CD14-positive monocyte (primary cell): ENCODE data around the gene KBTBD12. TPM values are rescaled to one million over a fixed set of nuclear protein-coding genes. Genes with fewer than 3 reads are reported as not detected.

ENCODE experiments used
- DNase-seq, 3 donors: peaks; one replicate each; pipeline ENCODE4 v3.0.0-alpha.2; 2011 to 2022
- H2AFZ ChIP-seq: 2 replicates; pipeline ENCODE4 v1.6.0; 2012; ENCODE audit warnings: mild to moderate bottlenecking, low read depth, low read length, inconsistent platforms; ENCODE audit not compliant: insufficient read depth, poor library complexity, severe bottlenecking
- H3K27ac ChIP-seq, 2 donors: 1 replicate in 1 of 2; 2 replicates in 1 of 2; pipeline ENCODE4 v1.5.1; 2012 to 2013; ENCODE audit warnings: low read length in 2 of 2, control low read depth in 1 of 2, inconsistent platforms in 1 of 2, low read depth in 1 of 2, mild to moderate bottlenecking in 1 of 2
- H3K27me3 ChIP-seq, 2 donors: one replicate each; pipeline versions ENCODE4 v1.6.0 to v1.6.1; 2011 to 2013; ENCODE audit warnings: low read length in 2 of 2; ENCODE audit not compliant: control insufficient read depth in 2 of 2, insufficient read depth in 2 of 2
- H3K36me3 ChIP-seq, 2 donors: replicated peaks in 1 of 2; 1 replicate in 1 of 2; 2 replicates in 1 of 2; pipeline versions ENCODE4 v1.5.1 to v1.6.1; 2012 to 2013; ENCODE audit warnings: low read length in 2 of 2, control low read depth in 1 of 2, inconsistent platforms in 1 of 2, mild to moderate bottlenecking in 1 of 2; ENCODE audit not compliant: insufficient read depth in 2 of 2, control insufficient read depth in 1 of 2
- H3K4me1 ChIP-seq, 2 donors: 1 replicate in 1 of 2; 2 replicates in 1 of 2; pipeline versions ENCODE4 v1.5.1 to v1.6.1; 2012 to 2013; ENCODE audit warnings: low read length in 2 of 2, control low read depth in 1 of 2, inconsistent platforms in 1 of 2, mild to moderate bottlenecking in 1 of 2, moderate library complexity in 1 of 2; ENCODE audit not compliant: insufficient read depth in 2 of 2, control insufficient read depth in 1 of 2
- H3K4me2 ChIP-seq: replicated peaks from 2 replicates; pipeline ENCODE3; 2012; ENCODE audit warnings: low read length, moderate library complexity, mild to moderate bottlenecking; ENCODE audit not compliant: poor library complexity, severe bottlenecking; ENCODE audit errors: extremely low read depth
- H3K4me3 ChIP-seq, 3 experiments: fragments of 200-600 bp in 1 of 3; sonication (generic) in 1 of 3; replicated peaks in 1 of 3; 1 replicate in 2 of 3; 2 replicates in 1 of 3; pipeline ENCODE4 v1.5.1; 2011 to 2013; ENCODE audit warnings: low read length in 3 of 3, mild to moderate bottlenecking in 3 of 3, control low read depth in 2 of 3, low read depth in 2 of 3, inconsistent platforms in 1 of 3, moderate library complexity in 1 of 3
- H3K79me2 ChIP-seq: 2 replicates; pipeline ENCODE4 v1.6.0; 2012; ENCODE audit warnings: mild to moderate bottlenecking, control low read depth, inconsistent platforms, low read length, moderate library complexity; ENCODE audit not compliant: insufficient read depth
- H3K9ac ChIP-seq: 2 replicates; pipeline ENCODE4 v1.6.0; 2017; ENCODE audit warnings: low read length, mild to moderate bottlenecking; ENCODE audit not compliant: insufficient read depth, poor library complexity, severe bottlenecking
- H3K9me3 ChIP-seq, 2 donors: replicated peaks in 1 of 2; 1 replicate in 1 of 2; 2 replicates in 1 of 2; pipeline versions ENCODE4 v1.5.1 to v1.6.1; 2012 to 2013; ENCODE audit warnings: low read length in 2 of 2, control low read depth in 1 of 2; ENCODE audit not compliant: control insufficient read depth in 1 of 2, insufficient read depth in 1 of 2
- H4K20me1 ChIP-seq: 2 replicates; pipeline ENCODE4 v1.6.0; 2012; ENCODE audit warnings: mild to moderate bottlenecking, low read length, control low read depth, moderate library complexity; ENCODE audit not compliant: insufficient read depth
- H3K27ac Mint-ChIP-seq, 7 donors: one replicate each; pipeline ENCODE4 v1.8.0; 2020; ENCODE audit warnings: mild to moderate bottlenecking in 7 of 7, mixed read lengths in 7 of 7, moderate library complexity in 6 of 7, inconsistent platforms in 2 of 7
- H3K27me3 Mint-ChIP-seq, 3 donors: one replicate each; pipeline ENCODE4 v1.8.0; 2021 to 2022; ENCODE audit warnings: low read depth in 3 of 3, mild to moderate bottlenecking in 3 of 3, mixed read lengths in 3 of 3, moderate library complexity in 3 of 3, inconsistent platforms in 1 of 3
- H3K36me3 Mint-ChIP-seq, 2 donors: one replicate each; pipeline ENCODE4 v1.8.0; 2020; ENCODE audit warnings: mixed read lengths in 2 of 2, inconsistent platforms in 1 of 2, mild to moderate bottlenecking in 1 of 2
- H3K4me1 Mint-ChIP-seq: one replicate; pipeline ENCODE4 v1.8.0; 2020; ENCODE audit warnings: mild to moderate bottlenecking, mixed read lengths
- H3K4me3 Mint-ChIP-seq, 2 donors: one replicate each; pipeline ENCODE4 v1.8.0; 2020; ENCODE audit warnings: mild to moderate bottlenecking in 2 of 2, mixed read lengths in 2 of 2, moderate library complexity in 1 of 2
- H3K9me3 Mint-ChIP-seq, 7 donors: one replicate each; pipeline ENCODE4 v1.8.0; 2020 to 2022; ENCODE audit warnings: mixed read lengths in 7 of 7, mild to moderate bottlenecking in 6 of 7, moderate library complexity in 6 of 7, inconsistent platforms in 2 of 7
- CTCF ChIP-seq: fragments of 200-600 bp; IDR thresholded peaks from one replicate; pipeline ENCODE4 v1.8.0; 2022; ENCODE audit warnings: antibody characterized with exemption, mild to moderate bottlenecking
- WGBS: methylation state at CpG from one replicate; pipeline ENCODE4 v1.1.5; 2013; ENCODE audit warnings: missing lambda C conversion rate; ENCODE audit not compliant: insufficient coverage; 5-methylcytosine and 5-hydroxymethylcytosine counted together
- intact Hi-C, 2 donors: fragments of 100-400 bp; cut with micrococcal nuclease; formaldehyde crosslinking; loops; one replicate each; pipeline versions ENCODE4 v1.15.0 to v1.15.1; 2023
- polyA plus RNA-seq, 3 donors: library from polyadenylated mRNA; depleted of rRNA in 1 of 3; unstranded in 2 of 3; stranded (reverse) in 1 of 3; fragments of 300-500 nt in 2 of 3; fragments of >200 nt in 1 of 3; fragmentation: Illumina TruSeq in 2 of 3; gene quantifications; 1 replicate in 2 of 3; 2 replicates in 1 of 3; pipeline ENCODE4 v1.2.3, GENCODE V29; 2012 to 2021

KBTBD12 gene
- polyA plus RNA-seq, 3 donors, result not detected

GRCh38 chr3:127970966-127971592 lies 56.0 kb downstream of the KBTBD12 start:
- no peak overlapping the region for H3K27ac Mint-ChIP-seq
- 87% methylated on average over 4 of the region's 4 CpGs for WGBS
- Histone ChIP-seq H2AFZ (no peak overlapping the region), H3K79me2 (no peaks in the 10 kb centered on the region), H3K4me1 (no peaks in the 10 kb centered on the region), H3K36me3 (no peaks in the 10 kb centered on the region), H3K27me3 (peaks cover 0 to 5% of the 10 kb centered on the region in 2 donors), H3K27ac (no peak overlapping the region), H4K20me1 (no peaks in the 10 kb centered on the region), H3K4me2 (no peak overlapping the region), H3K9me3 (peaks cover 0 to 1% of the 10 kb centered on the region in 2 donors), H3K4me3 (no peak overlapping the region), H3K9ac (no peak overlapping the region)
- no peak overlapping the region for H3K4me3 Mint-ChIP-seq
- peaks cover 0 to 2% of the 10 kb centered on the region in 2 donors for H3K36me3 Mint-ChIP-seq
- intact Hi-C loops, result loop anchor here (5.0 kb wide), 1 partner anchor 319 kb away; no protein-coding TSS in a partner anchor
- TF ChIP-seq CTCF, result peak; percentile 61
- H3K9me3 Mint-ChIP-seq, result peaks cover 5 to 7% (median 5%) of the 10 kb centered on the region in 7 donors
- peak; percentile 9 to 51 (median 40) for DNase-seq
- H3K4me1 Mint-ChIP-seq, result no peaks in the 10 kb centered on the region
- peaks cover 5 to 15% (median 10%) of the 10 kb centered on the region in 3 donors for H3K27me3 Mint-ChIP-seq

GRCh38 chr3:127974226-127974625 lies 59.2 kb downstream of the KBTBD12 start:
- DNase-seq, result no peak
- 100% methylated on average over 2 of the region's 2 CpGs for WGBS
- Mint-ChIP-seq H3K9me3 (peaks cover 0 to 3% (median 0%) of the 10 kb centered on the region in 7 donors), H3K4me1 (no peaks in the 10 kb centered on the region), H3K27me3 (peaks cover 3 to 10% (median 4%) of the 10 kb centered on the region in 3 donors), H3K4me3 (no peak overlapping the region), H3K36me3 (no peaks in the 10 kb centered on the region), H3K27ac (no peak overlapping the region)
- Histone ChIP-seq H3K9me3 (no peaks in the 10 kb centered on the region), H3K79me2 (no peaks in the 10 kb centered on the region), H4K20me1 (no peaks in the 10 kb centered on the region), H3K27ac (no peak overlapping the region), H3K27me3 (no peaks in the 10 kb centered on the region), H3K4me2 (no peak overlapping the region), H2AFZ (no peak overlapping the region), H3K4me3 (no peak overlapping the region), H3K4me1 (no peaks in the 10 kb centered on the region), H3K9ac (no peak overlapping the region), H3K36me3 (no peaks in the 10 kb centered on the region)
- intact Hi-C loops, result loop anchor here (5.0 kb wide), 1 partner anchor 322 kb away; no protein-coding TSS in a partner anchor
- no peak for TF ChIP-seq CTCF
